HepG2 (cell line): ENCODE data around the gene PRDX5. TPM values are rescaled to one million over a fixed set of nuclear protein-coding genes. Genes with fewer than 3 reads are reported as not detected.

Experiments
- AKNA ChIP-seq: sonication (generic); formaldehyde crosslinking; IDR thresholded peaks from 2 replicates; pipeline ENCODE4 v1.4.0; 2020; ENCODE audit warnings: missing genetic modification reagents, borderline replicate concordance
- DZIP1 ChIP-seq: sonication (generic); formaldehyde crosslinking; IDR thresholded peaks from 2 replicates; pipeline ENCODE4 v1.5.0; 2020; ENCODE audit warnings: mild to moderate bottlenecking, missing genetic modification reagents
- MLXIP ChIP-seq: sonication (generic); formaldehyde crosslinking; IDR thresholded peaks from 2 replicates; pipeline ENCODE4 v1.9.0; 2021; ENCODE audit warnings: missing genetic modification reagents, borderline replicate concordance
- SETDB1 ChIP-seq: sonication (generic); formaldehyde crosslinking; IDR thresholded peaks from 2 replicates; pipeline ENCODE4 v1.5.1; 2020; ENCODE audit warnings: missing genetic modification reagents, mild to moderate bottlenecking, borderline replicate concordance
- SRSF1 ChIP-seq: fragments of 200-400 bp; formaldehyde crosslinking; optimal IDR thresholded peaks from 2 replicates; pipeline ENCODE3; 2017; ENCODE audit warnings: mild to moderate bottlenecking, low read depth, low read length, moderate library complexity
- ZNF207 ChIP-seq: fragments of 450-650 bp; IDR thresholded peaks from 2 replicates; pipeline ENCODE4 v1.6.1; 2016; ENCODE audit warnings: antibody characterized with exemption, borderline replicate concordance
- ZNF280D ChIP-seq: sonication (generic); formaldehyde crosslinking; IDR thresholded peaks from 2 replicates; pipeline ENCODE4 v1.5.1; 2020; ENCODE audit warnings: mild to moderate bottlenecking, missing genetic modification reagents
- ZNF7 ChIP-seq: IDR thresholded peaks from 2 replicates; pipeline ENCODE4 v1.6.1; 2016; ENCODE audit warnings: missing biosample characterization, missing genetic modification reagents
- ZNF746 ChIP-seq: sonication (generic); formaldehyde crosslinking; IDR thresholded peaks from 2 replicates; pipeline ENCODE4 v1.8.0; 2022; ENCODE audit warnings: mild to moderate bottlenecking, missing genetic modification reagents
- ZNF75D ChIP-seq: sonication (generic); formaldehyde crosslinking; IDR thresholded peaks from 2 replicates; pipeline ENCODE4 v1.8.1; 2023; ENCODE audit warnings: missing genetic modification reagents, mild to moderate bottlenecking, borderline replicate concordance
- ZNF776 ChIP-seq: sonication (generic); formaldehyde crosslinking; IDR thresholded peaks from 2 replicates; pipeline ENCODE4 v1.4.0; 2020; ENCODE audit warnings: mild to moderate bottlenecking, missing genetic modification reagents
- polyA plus RNA-seq, 8 experiments: library from polyadenylated mRNA; depleted of rRNA in 3 of 8; stranded (reverse) in 7 of 8; unstranded in 1 of 8; fragments of >200 nt; fragmentation: Illumina TruSeq in 4 of 8; extraction: Trizol in 4 of 8; gene quantifications; 2 replicates each; pipeline versions ENCODE4 v1.2.1 to v1.2.3, GENCODE V29; 2011 to 2016; ENCODE audit warnings: low read depth in 4 of 8, missing spikeins in 1 of 8, mixed read lengths in 1 of 8; ENCODE audit not compliant: insufficient read depth in 1 of 8
- total RNA-seq, 5 experiments: library from RNA; depleted of rRNA; stranded (reverse); fragments of >200 nt; fragmentation: Illumina TruSeq; extraction: Trizol; gene quantifications; 2 replicates each; pipeline ENCODE4 v1.2.3, GENCODE V29; 2016; ENCODE audit warnings: low read depth in 1 of 5

The PRDX5 gene
- total and polyA plus RNA-seq, 2 of the 13 experiments (the other 11 are each of a cell fraction or from before 2014, with no cell fraction given): 215 to 311 TPM

GRCh38 chr11:64269540-64270220 is 48.2 kb upstream of the PRDX5 start (continued):
- TF ChIP-seq DZIP1 (CRISPR knock-in tag) (no peak), ZNF776 (no peak), ZNF280D (CRISPR knock-in tag) (no peak; the same call in none of the 2 replicates), ZNF75D (CRISPR knock-in tag) (no peak), SETDB1 (no peak), MLXIP (CRISPR knock-in tag) (no peak), AKNA (CRISPR knock-in tag) (no peak), ZNF746 (CRISPR knock-in tag) (no peak; the same call in 1 of the 2 replicates), SRSF1 (peak; percentile 85), ZNF207 (no peak), ZNF7 (no peak)
